Measurements from ENCODE around the gene BTRC.

The BTRC gene

DNA sequence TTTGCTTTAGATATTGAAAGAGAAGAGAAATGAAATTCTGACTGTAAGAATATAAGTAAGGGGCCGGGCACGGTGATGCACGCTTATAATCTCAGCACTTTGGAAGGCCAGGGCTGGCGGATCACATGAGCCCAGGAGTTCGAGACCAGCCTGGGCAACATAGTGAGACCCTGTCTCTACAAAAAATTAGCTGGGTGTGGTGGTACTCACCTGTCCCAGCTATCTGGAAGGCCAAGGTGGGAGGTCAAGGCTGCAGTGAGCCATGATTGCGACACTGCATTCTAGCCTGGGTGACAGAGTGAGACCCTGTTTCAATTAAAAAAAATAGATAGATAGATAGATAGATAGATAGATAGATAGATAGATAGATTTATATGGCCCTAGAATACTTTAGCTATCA is 82.3 kb downstream of the BTRC start:
- TF ChIP-seq, protein P1, sequence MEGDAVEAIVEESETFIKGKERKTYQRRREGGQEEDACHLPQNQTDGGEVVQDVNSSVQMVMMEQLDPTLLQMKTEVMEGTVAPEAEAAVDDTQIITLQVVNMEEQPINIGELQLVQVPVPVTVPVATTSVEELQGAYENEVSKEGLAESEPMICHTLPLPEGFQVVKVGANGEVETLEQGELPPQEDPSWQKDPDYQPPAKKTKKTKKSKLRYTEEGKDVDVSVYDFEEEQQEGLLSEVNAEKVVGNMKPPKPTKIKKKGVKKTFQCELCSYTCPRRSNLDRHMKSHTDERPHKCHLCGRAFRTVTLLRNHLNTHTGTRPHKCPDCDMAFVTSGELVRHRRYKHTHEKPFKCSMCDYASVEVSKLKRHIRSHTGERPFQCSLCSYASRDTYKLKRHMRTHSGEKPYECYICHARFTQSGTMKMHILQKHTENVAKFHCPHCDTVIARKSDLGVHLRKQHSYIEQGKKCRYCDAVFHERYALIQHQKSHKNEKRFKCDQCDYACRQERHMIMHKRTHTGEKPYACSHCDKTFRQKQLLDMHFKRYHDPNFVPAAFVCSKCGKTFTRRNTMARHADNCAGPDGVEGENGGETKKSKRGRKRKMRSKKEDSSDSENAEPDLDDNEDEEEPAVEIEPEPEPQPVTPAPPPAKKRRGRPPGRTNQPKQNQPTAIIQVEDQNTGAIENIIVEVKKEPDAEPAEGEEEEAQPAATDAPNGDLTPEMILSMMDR (conservative IDR thresholded peaks at IDR 0.05; ENCODE audit: low read depth, low read length), result no peak
- no peak for DNase-seq (ENCODE audit: low read depth)
- H3K4me3 ChIP-seq (ENCODE audit: low read depth, low read length), result no peak overlapping the region

- TF ChIP-seq, protein P1 (conservative IDR thresholded peaks at IDR 0.05; ENCODE audit: low read depth, low read length), result no peak
- no peak overlapping the region for H3K4me3 ChIP-seq (ENCODE audit: low read depth, low read length)
- DNase-seq (ENCODE audit: low read depth), result no peak
Measured at GRCh38 chr10:101438881-101439391, 85.0 kb downstream of the BTRC start.

- DNase-seq (ENCODE audit: low read depth), result peak; percentile 90
- TF ChIP-seq, protein P1 (conservative IDR thresholded peaks at IDR 0.05; ENCODE audit: low read depth, low read length), result peak; percentile 75
- H3K4me3 ChIP-seq (ENCODE audit: low read depth, low read length), result no peak overlapping the region
Measured at GRCh38 chr10:101441541-101442455, 87.8 kb downstream of the BTRC start.

DNA sequence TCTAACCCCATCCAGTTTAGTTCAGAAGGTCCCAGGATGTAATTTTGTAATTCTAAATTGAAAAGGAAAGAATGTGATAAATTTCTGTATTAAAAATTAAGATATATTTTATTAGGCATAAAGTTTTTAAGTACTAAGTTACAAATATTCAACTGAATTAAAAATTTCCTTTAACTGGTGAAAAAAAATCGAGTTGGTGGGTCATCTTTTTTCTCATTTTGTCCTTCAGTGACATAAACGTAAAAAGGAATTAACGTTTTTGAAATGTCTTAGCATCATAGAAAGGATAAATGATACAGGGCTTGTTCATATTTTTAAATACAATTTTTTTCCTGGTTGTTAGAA is 88.5 kb downstream of the BTRC start:
- H3K4me3 ChIP-seq (ENCODE audit: low read depth, low read length), result no peak overlapping the region
- TF ChIP-seq, protein P1 (conservative IDR thresholded peaks at IDR 0.05; ENCODE audit: low read depth, low read length), result no peak
- no peak for DNase-seq (ENCODE audit: low read depth)

DNA sequence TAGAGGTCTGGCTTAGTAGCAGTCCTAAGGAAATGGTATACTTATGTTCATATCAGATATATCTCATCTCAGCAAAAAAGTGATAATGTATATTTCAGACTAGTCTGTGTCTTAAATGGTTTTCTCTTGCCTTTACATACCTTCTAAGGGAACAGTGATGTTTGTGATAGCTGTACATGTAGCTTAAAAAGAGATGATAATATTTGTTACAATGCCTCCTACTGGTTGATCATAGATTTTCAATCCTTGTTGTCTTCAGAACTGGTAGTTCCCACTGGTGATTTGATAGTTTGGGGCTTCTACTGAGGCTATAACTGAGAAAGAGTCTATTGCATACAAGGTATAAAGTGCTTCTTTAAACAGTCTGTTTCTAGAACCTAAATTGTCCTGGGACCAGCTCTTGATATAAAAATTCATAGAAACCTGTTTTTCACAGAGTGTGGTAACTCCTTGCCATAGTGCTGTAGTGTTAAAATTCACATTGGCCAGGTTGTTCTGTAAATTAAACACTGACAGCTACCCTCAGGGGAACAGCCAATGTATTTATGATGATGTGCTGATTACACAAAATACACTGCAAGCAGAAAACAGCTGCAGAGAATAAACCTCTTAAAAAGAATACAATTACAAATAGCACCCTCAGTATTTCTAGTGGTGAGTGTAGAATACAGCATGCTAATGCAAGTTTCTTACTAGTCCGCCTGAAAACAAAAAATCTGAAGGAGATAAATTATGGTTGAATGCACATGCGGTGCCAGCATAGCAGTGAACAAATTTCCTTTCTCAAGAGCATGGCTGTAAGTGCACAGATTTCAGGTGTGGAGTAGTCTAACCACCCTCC is 90.3 kb downstream of the BTRC start:
- H3K4me3 ChIP-seq (ENCODE audit: low read depth, low read length), result no peak overlapping the region
- TF ChIP-seq, protein P1 (conservative IDR thresholded peaks at IDR 0.05; ENCODE audit: low read depth, low read length), result peak; percentile 50
- peak; percentile 54 for DNase-seq (ENCODE audit: low read depth)

DNA sequence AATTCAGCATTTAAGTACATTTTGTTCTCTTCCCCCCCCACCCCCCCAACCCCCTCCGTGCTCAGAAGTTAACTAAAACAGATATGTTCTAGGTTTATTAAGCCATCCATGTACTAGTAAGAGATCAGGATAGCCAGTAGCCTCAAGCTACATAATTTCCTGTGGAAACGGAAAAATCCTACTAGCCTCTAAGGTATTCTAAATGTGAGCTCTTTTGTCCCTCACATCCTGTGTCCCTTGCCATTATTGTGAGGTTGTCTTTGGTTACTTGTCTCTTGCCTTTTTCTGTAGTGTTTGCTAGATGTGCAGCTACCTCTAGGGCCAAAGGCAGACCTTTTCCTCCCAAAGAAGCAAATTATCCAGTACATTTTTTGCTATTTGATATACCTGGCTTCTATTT is 92.1 kb downstream of the BTRC start:
- H3K4me3 ChIP-seq (ENCODE audit: low read depth, low read length), result no peak overlapping the region
- no peak for DNase-seq (ENCODE audit: low read depth)
- TF ChIP-seq, protein P1 (conservative IDR thresholded peaks at IDR 0.05; ENCODE audit: low read depth, low read length), result no peak

Measured in choroid plexus epithelial cell (primary cell).